Ishikawa (cell line): ENCODE data around the gene CFAP61.

Experiments used
- CEBPB ChIP-seq: IDR thresholded peaks from 2 replicates; pipeline ENCODE4 v1.6.1; 2012
- CREB1 ChIP-seq: IDR thresholded peaks from 2 replicates; pipeline ENCODE4 v1.6.1; 2012; ENCODE audit warnings: low read depth
- EGR1 ChIP-seq: IDR thresholded peaks from 2 replicates; pipeline ENCODE4 v1.6.1; 2012
- EP300 ChIP-seq: IDR thresholded peaks from 2 replicates; pipeline ENCODE4 v1.6.1; 2012; ENCODE audit warnings: borderline replicate concordance
- FOXM1 ChIP-seq: IDR thresholded peaks from 2 replicates; pipeline ENCODE4 v1.6.1; 2012; ENCODE audit warnings: low read depth, borderline replicate concordance
- NFIC ChIP-seq: IDR thresholded peaks from 2 replicates; pipeline ENCODE4 v1.6.1; 2012
- RAD21 ChIP-seq: IDR thresholded peaks from 2 replicates; pipeline ENCODE4 v1.6.1; 2012; ENCODE audit warnings: low read depth
- REST ChIP-seq: IDR thresholded peaks from 2 replicates; pipeline ENCODE4 v1.6.1; 2012; ENCODE audit warnings: low read depth, mild to moderate bottlenecking
- TAF1 ChIP-seq: IDR thresholded peaks from 2 replicates; pipeline ENCODE4 v1.6.1; 2012; ENCODE audit warnings: low read depth, mild to moderate bottlenecking
- TCF12 ChIP-seq: IDR thresholded peaks from 2 replicates; pipeline ENCODE4 v1.6.1; 2012; ENCODE audit warnings: low read depth
- TEAD4 ChIP-seq: IDR thresholded peaks from 2 replicates; pipeline ENCODE4 v1.6.1; 2012
- USF1 ChIP-seq: IDR thresholded peaks from 2 replicates; pipeline ENCODE4 v1.6.1; 2012
- YY1 ChIP-seq: IDR thresholded peaks from 2 replicates; pipeline ENCODE4 v1.6.1; 2012; ENCODE audit warnings: low read depth
- ZBTB7A ChIP-seq: IDR thresholded peaks from 2 replicates; pipeline ENCODE4 v1.6.1; 2012; ENCODE audit warnings: low read depth
- TF ChIP-seq, protein P1 (sequence below): IDR thresholded peaks from 2 replicates; pipeline ENCODE4 v1.6.1; 2012

The CFAP61 gene

GRCh38 chr20:20073801-20074371, 21.6 kb downstream of the CFAP61 start:
- TF ChIP-seq USF1 = no peak
- TF ChIP-seq EGR1 = no peak

DNA sequence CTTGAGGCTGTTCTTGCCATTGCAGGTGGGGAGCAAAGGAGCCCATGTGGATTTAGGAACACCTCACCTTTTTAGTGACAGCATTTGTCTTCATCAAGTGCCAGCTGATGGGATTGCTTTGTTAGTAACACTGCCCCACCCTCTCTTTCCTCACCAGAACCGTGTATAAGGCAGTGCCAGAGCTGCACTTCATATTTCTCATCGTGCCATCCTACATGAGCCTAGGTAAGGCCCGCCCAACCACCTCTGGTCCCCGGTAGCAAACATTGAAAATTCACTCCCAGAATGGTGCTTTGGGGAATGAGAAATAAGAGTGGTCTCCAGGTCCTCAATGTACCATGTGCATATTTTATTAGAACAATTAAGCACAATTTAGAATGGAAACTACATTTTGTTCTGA, 22.7 kb downstream of the CFAP61 start:
- TF ChIP-seq YY1 = no peak

DNA sequence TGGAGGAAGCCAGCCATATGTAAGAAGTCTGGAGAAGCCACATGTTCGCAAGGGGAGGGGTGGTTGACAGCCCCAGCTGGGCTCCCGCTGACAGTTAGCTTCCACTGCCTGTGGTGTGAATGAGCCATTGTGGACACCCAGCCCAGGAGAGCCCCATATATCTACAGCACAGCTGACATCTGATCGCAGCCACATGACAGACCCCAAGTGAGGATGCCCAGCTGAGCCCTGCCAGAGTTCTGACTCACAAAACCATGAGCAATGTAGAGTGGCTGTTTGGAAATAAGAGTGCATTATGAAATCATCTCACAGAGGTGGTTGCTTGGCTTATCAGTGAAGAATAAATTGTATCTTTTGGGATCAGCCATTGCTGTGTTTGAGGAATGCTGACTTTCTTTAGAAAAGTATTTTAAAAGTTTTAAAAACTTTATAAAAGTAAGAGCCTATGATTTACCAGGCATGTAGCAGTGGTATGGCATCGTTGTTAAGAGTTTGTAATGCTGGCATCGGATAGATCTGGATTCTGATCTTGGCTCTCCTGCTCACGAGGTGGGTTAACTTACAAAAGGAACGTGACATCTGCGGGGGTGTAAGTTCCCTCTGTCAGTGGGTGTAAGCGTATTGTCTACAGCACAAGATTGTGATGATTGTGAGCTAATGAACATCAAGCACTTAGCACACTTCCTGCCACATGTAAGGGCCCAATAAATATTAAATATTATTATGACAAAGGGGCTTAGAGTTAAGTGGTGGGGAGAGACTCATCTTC, 24.1 kb downstream of the CFAP61 start:
- no peak for TF ChIP-seq RAD21
- no peak for TF ChIP-seq CEBPB
- TF ChIP-seq NFIC = no peak
- TF ChIP-seq ZBTB7A = no peak
- no peak for TF ChIP-seq FOXM1
- TF ChIP-seq TCF12 = no peak
- no peak for TF ChIP-seq EGR1
- TF ChIP-seq TAF1 = no peak
- TF ChIP-seq EP300 = no peak
- no peak for TF ChIP-seq REST
- TF ChIP-seq YY1 = no peak
- no peak for TF ChIP-seq TEAD4
- TF ChIP-seq CREB1 = no peak

DNA sequence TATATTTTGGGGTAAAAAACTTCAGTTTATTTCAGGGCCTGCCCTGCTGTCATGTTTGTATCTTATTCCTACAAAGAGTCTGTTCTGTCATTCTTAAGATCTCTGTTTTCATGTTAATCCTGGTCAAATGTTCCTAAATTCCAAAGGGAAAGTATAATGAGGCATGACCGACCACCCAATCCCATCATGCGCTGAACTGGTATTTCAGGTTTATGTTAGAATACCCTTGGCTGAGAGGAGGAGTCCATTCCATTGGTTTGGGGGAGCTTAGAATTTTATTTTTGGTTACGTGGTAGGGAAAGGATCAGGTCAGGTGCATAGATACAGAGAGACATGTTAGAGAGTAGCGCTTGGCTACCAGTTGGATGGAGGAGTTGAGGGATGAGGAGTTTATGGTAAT, 25.7 kb downstream of the CFAP61 start:
- no peak for TF ChIP-seq TCF12
- TF ChIP-seq, protein P1, sequence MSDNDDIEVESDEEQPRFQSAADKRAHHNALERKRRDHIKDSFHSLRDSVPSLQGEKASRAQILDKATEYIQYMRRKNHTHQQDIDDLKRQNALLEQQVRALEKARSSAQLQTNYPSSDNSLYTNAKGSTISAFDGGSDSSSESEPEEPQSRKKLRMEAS = no peak
- TF ChIP-seq TAF1 = no peak
- no peak for TF ChIP-seq CREB1
- no peak for TF ChIP-seq REST
- TF ChIP-seq TEAD4 = no peak
- TF ChIP-seq YY1 = no peak
- TF ChIP-seq EP300 = no peak
- TF ChIP-seq FOXM1 = no peak
- TF ChIP-seq ZBTB7A = no peak
- TF ChIP-seq RAD21 = no peak
- no peak for TF ChIP-seq USF1
- no peak for TF ChIP-seq CEBPB
- no peak for TF ChIP-seq NFIC
- TF ChIP-seq EGR1 = no peak

GRCh38 chr20:20079102-20079784, 26.9 kb downstream of the CFAP61 start:
- TF ChIP-seq NFIC (no peak), EGR1 (no peak), REST (no peak), TAF1 (no peak), FOXM1 (no peak), CEBPB (no peak), TCF12 (no peak)
- TF ChIP-seq, protein P1 = no peak
